Large intestine (tissue), 3 donors: ENCODE data around the gene HOXD4. TPM values are rescaled to one million over a fixed set of nuclear protein-coding genes. Genes with fewer than 3 reads are reported as not detected.

Experiments
- DNase-seq, 2 donors: peaks; one replicate each; pipeline versions ENCODE4 v3.0.0 to v3.0.0-alpha.2; 2013
- H3K27ac ChIP-seq: one replicate; pipeline ENCODE4 v1.5.1; 2013; ENCODE audit warnings: low read length
- H3K27me3 ChIP-seq: 2 replicates; pipeline ENCODE4 v1.6.1; 2013; ENCODE audit warnings: low read length; ENCODE audit not compliant: control insufficient read depth, insufficient read depth
- H3K36me3 ChIP-seq: 2 replicates; pipeline ENCODE4 v1.6.1; 2013; ENCODE audit warnings: low read length; ENCODE audit not compliant: control insufficient read depth, insufficient read depth
- H3K4me1 ChIP-seq: one replicate; pipeline ENCODE4 v1.6.1; 2013; ENCODE audit warnings: low read length; ENCODE audit not compliant: control insufficient read depth, insufficient read depth
- H3K4me3 ChIP-seq: one replicate; pipeline ENCODE4 v1.5.1; 2013; ENCODE audit warnings: low read length
- H3K9me3 ChIP-seq: one replicate; pipeline ENCODE4 v1.6.1; 2013; ENCODE audit warnings: mild to moderate bottlenecking, low read depth, low read length, moderate library complexity; ENCODE audit not compliant: control insufficient read depth
- WGBS: methylation state at CpG from one replicate; pipeline ENCODE4 v1.1.5; 2013; ENCODE audit warnings: low lambda C conversion rate; ENCODE audit not compliant: insufficient coverage; 5-methylcytosine and 5-hydroxymethylcytosine counted together
- polyA plus RNA-seq: library from polyadenylated mRNA; unstranded; fragments of 120-200 nt; gene quantifications from one replicate; pipeline ENCODE4 v1.2.1, GENCODE V29; 2013

The HOXD4 gene
- polyA plus RNA-seq, 1 donor: 4.9 TPM

- WGBS: 8% methylated on average over 2 of the region's 7 CpGs
- Histone ChIP-seq H3K27ac (peak overlapping the region; percentile 31), H3K27me3 (peaks cover 99% of the 10 kb centered on the region), H3K4me3 (peak overlapping the region; percentile 5), H3K9me3 (peaks cover 10% of the 10 kb centered on the region), H3K36me3 (no peaks in the 10 kb centered on the region), H3K4me1 (peaks cover 7% of the 10 kb centered on the region)
- DNase-seq: no peak
These were observed 22.4 kb downstream of the HOXD4 start for GRCh38 chr2:176173567-176174381.

GRCh38 chr2:176174382-176174823, 23.1 kb downstream of the HOXD4 start:
- DNase-seq: peak in 1 of 2 donors; percentile 59
- peaks cover 99% of the 10 kb centered on the region for H3K27me3 ChIP-seq
- WGBS: no CpG with 5 or more reads among the region's 14 CpGs
- no peaks in the 10 kb centered on the region for H3K36me3 ChIP-seq
- H3K4me3 ChIP-seq: peak overlapping the region; percentile 5
- peaks cover 7% of the 10 kb centered on the region for H3K4me1 ChIP-seq
- H3K27ac ChIP-seq: peak overlapping the region; percentile 31
- peaks cover 10% of the 10 kb centered on the region for H3K9me3 ChIP-seq

- Histone ChIP-seq H3K4me1 (peaks cover 7% of the 10 kb centered on the region), H3K27ac (peak overlapping the region; percentile 33), H3K36me3 (no peaks in the 10 kb centered on the region), H3K4me3 (peak overlapping the region; percentile 5), H3K9me3 (peaks cover 10% of the 10 kb centered on the region), H3K27me3 (peaks cover 100% of the 10 kb centered on the region)
- WGBS: no CpG with 5 or more reads among the region's 47 CpGs
- peak in 1 of 2 donors; percentile 39 for DNase-seq
These were observed 23.7 kb downstream of the HOXD4 start for GRCh38 chr2:176174824-176175708.

GRCh38 chr2:176175709-176176607, 24.6 kb downstream of the HOXD4 start:
- WGBS: 100% methylated on average over 1 of the region's 7 CpGs
- DNase-seq: no peak
- Histone ChIP-seq H3K9me3 (peaks cover 10% of the 10 kb centered on the region), H3K27ac (peak overlapping the region; percentile 33), H3K36me3 (no peaks in the 10 kb centered on the region), H3K27me3 (peaks cover 98% of the 10 kb centered on the region), H3K4me1 (peaks cover 7% of the 10 kb centered on the region), H3K4me3 (no peak overlapping the region)

GRCh38 chr2:176177580-176178037, 26.3 kb downstream of the HOXD4 start:
- Histone ChIP-seq H3K36me3 (no peaks in the 10 kb centered on the region), H3K4me1 (peaks cover 7% of the 10 kb centered on the region), H3K9me3 (peaks cover 2% of the 10 kb centered on the region), H3K4me3 (peak overlapping the region; percentile 36), H3K27me3 (peaks cover 91% of the 10 kb centered on the region), H3K27ac (no peak overlapping the region)
- no CpG with 5 or more reads among the region's 12 CpGs for WGBS
- DNase-seq: no peak

GRCh38 chr2:176178038-176178756, 26.8 kb downstream of the HOXD4 start:
- peaks cover 7% of the 10 kb centered on the region for H3K4me1 ChIP-seq
- H3K27ac ChIP-seq: peak overlapping the region; percentile 38
- H3K27me3 ChIP-seq: peaks cover 91% of the 10 kb centered on the region
- H3K4me3 ChIP-seq: peak overlapping the region; percentile 36
- no peak for DNase-seq
- WGBS: no CpG with 5 or more reads among the region's 68 CpGs
- peaks cover 2% of the 10 kb centered on the region for H3K9me3 ChIP-seq
- H3K36me3 ChIP-seq: no peaks in the 10 kb centered on the region

- DNase-seq: no peak
- Histone ChIP-seq H3K4me1 (peaks cover 4% of the 10 kb centered on the region), H3K27me3 (peaks cover 91% of the 10 kb centered on the region), H3K9me3 (peaks cover 2% of the 10 kb centered on the region), H3K27ac (peak overlapping the region; percentile 38), H3K36me3 (no peaks in the 10 kb centered on the region), H3K4me3 (peak overlapping the region; percentile 36)
- 80% methylated on average over 2 of the region's 7 CpGs for WGBS
These were observed 27.5 kb downstream of the HOXD4 start for GRCh38 chr2:176178757-176179295.

- no peaks in the 10 kb centered on the region for H3K4me1 ChIP-seq
- no peaks in the 10 kb centered on the region for H3K36me3 ChIP-seq
- H3K4me3 ChIP-seq: no peak overlapping the region
- peaks cover 83% of the 10 kb centered on the region for H3K27me3 ChIP-seq
- no peak overlapping the region for H3K27ac ChIP-seq
- no peaks in the 10 kb centered on the region for H3K9me3 ChIP-seq
- DNase-seq: no peak
- no CpG with 5 or more reads among the region's 3 CpGs for WGBS
These were observed 30.2 kb downstream of the HOXD4 start for GRCh38 chr2:176181551-176181950.

GRCh38 chr2:176182671-176183070, 31.3 kb downstream of the HOXD4 start:
- Histone ChIP-seq H3K4me3 (no peak overlapping the region), H3K4me1 (peaks cover 4% of the 10 kb centered on the region), H3K27me3 (peaks cover 80% of the 10 kb centered on the region), H3K36me3 (no peaks in the 10 kb centered on the region), H3K9me3 (no peaks in the 10 kb centered on the region), H3K27ac (no peak overlapping the region)
- no peak for DNase-seq
- no CpG with 5 or more reads among the region's 3 CpGs for WGBS
